ENCODE data around the gene DCHS2.

Gene DCHS2

DNA sequence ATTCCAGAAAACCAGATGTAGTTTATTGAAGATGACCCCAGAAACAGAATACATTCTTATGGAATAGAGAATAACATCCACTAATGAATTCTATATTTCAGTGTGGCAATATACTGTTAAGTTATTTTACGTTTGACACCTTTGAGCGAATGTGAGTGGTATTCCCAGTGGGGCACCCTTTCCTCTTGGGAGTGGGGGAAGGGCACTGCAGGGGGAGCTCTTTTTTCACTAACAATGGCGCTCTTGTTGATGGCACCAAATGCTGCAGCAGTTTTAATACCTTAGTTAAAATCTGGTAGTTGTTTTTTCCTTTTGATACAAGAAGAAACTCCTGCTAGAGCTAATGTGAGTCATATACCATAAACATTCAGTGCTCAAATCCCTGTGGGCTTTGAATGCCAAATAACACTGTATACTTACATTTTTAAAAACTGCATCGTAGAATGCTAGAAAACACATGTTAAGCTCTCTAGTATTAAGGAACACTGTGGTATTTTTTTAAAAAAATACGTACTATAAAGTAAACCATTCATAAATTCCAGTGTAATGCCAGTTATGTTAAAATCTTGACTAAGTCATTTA, 178.5 kb downstream of the DCHS2 start:
- H3K4me3 ChIP-seq (replicated peaks in 1 of 2; ENCODE audit: low read depth in 2 of 2, low read length in 2 of 2): no peak overlapping the region
- peak in 1 of 2 donors; percentile 58 for DNase-seq (ENCODE audit: low read depth in 2 of 2)
- TF ChIP-seq, protein P1, sequence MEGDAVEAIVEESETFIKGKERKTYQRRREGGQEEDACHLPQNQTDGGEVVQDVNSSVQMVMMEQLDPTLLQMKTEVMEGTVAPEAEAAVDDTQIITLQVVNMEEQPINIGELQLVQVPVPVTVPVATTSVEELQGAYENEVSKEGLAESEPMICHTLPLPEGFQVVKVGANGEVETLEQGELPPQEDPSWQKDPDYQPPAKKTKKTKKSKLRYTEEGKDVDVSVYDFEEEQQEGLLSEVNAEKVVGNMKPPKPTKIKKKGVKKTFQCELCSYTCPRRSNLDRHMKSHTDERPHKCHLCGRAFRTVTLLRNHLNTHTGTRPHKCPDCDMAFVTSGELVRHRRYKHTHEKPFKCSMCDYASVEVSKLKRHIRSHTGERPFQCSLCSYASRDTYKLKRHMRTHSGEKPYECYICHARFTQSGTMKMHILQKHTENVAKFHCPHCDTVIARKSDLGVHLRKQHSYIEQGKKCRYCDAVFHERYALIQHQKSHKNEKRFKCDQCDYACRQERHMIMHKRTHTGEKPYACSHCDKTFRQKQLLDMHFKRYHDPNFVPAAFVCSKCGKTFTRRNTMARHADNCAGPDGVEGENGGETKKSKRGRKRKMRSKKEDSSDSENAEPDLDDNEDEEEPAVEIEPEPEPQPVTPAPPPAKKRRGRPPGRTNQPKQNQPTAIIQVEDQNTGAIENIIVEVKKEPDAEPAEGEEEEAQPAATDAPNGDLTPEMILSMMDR (IDR thresholded peaks at IDR 0.05; ENCODE audit: low read depth, low read length): no peak

DNA sequence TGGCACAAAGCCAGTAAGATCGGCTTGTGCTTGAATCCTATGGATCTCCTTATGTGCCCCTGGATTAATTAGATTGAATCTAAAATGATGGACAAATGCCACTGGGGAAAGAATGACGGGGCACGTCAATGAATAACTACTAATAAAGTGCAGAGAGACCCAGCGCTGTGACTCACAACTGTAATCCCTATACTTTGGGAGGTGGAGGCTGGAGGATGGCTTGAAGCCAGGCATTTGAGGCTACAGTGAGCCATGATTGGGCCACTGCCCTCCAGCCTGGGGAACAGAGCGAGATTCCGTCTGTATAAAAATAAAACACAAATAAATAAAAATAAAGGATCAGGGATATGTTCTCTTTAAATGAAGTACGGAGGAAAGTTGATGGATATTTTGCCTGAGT, 179.4 kb downstream of the DCHS2 start:
- no peak overlapping the region for H3K4me3 ChIP-seq (replicated peaks in 1 of 2; ENCODE audit: low read depth in 2 of 2, low read length in 2 of 2)
- TF ChIP-seq, protein P1 (IDR thresholded peaks at IDR 0.05; ENCODE audit: low read depth, low read length): no peak
- DNase-seq (ENCODE audit: low read depth in 2 of 2): no peak

DNA sequence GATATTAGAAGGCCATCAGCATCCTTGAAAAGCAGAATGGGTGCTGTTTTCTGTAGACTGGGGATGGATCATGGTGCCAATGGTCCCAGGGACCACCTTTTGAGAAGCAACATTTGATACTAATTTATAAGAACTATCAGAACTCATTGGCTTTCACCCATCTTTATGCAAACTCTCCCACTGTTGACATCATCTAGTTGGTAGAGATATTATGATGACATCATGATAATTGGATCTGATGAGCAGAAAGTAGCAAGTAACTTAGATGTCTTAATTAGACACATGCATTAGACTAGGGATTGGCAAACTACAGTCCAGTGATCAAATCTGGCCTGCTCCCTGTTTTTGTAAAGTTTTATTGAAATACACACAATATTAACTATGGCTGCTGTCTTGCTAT, 181.0 kb downstream of the DCHS2 start:
- TF ChIP-seq, protein P1 (IDR thresholded peaks at IDR 0.05; ENCODE audit: low read depth, low read length): no peak
- H3K4me3 ChIP-seq (replicated peaks in 1 of 2; ENCODE audit: low read depth in 2 of 2, low read length in 2 of 2): no peak overlapping the region
- DNase-seq (ENCODE audit: low read depth in 2 of 2): no peak

DNA sequence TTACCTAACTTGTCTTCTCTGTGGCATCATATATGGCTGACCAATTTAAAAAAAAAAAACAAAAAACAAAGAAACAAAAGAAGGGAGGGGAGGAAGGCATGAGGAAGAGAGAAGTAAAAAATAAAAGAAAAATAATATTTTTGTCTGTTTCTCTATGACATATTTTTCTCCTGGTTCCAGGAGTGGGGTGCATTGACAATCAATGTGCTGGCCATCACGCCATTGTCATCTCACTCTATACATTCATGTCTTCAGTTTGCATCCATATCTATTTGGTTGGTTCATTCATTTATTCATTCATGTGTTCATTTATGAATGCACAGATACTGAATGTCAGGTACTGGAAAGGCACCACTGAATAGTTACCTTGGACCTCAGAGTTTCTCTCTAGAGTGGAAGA, 183.4 kb downstream of the DCHS2 start:
- TF ChIP-seq, protein P1 (IDR thresholded peaks at IDR 0.05; ENCODE audit: low read depth, low read length): no peak

DNA sequence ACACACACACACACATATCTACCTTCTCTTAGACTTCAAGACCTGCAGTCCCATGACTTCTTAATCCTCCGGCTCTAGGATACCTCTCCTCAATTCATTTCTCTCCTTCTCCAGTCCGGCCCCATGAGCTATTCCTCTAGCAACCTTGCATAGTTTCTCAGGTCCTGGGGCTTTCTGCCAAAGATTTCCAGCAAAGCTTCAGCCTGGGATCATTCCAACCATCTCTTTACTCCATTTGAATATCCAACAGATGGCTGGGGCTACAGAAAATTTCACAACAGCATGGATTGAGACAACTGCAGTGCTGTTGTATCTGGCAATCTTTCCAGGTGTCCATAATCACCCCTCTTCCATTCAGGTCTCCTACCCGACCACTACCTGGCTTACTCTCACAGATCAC, 184.1 kb downstream of the DCHS2 start:
- TF ChIP-seq, protein P1 (IDR thresholded peaks at IDR 0.05; ENCODE audit: low read depth, low read length): no peak
- DNase-seq (ENCODE audit: low read depth in 2 of 2): no peak
- H3K4me3 ChIP-seq (replicated peaks in 1 of 2; ENCODE audit: low read depth in 2 of 2, low read length in 2 of 2): no peak overlapping the region

More for the DNA sequence above, 183.4 kb downstream of the DCHS2 start:
- H3K4me3 ChIP-seq (replicated peaks in 1 of 2; ENCODE audit: low read depth in 2 of 2, low read length in 2 of 2): no peak overlapping the region
- no peak for DNase-seq (ENCODE audit: low read depth in 2 of 2)

DNA sequence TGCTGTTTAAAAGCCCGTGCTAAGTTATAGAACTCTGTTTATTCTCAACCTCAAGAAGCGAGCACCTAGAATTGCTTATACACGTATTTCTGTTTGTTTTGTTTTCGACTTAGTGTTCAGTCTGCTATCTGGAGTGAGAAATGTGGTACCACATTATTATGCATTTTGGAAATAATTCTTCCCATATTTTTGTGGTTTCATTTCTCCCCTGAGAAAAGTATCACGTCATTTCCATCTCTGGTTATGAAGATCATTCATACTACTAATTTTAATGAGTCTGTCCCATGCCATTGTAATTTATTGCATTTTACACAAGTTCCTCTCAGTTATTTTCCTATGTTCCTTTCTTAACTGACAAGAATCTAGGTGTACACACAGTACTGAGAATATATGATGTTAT, 186.0 kb downstream of the DCHS2 start:
- peak in 1 of 2 donors; percentile 16 for DNase-seq (ENCODE audit: low read depth in 2 of 2)
- TF ChIP-seq, protein P1 (IDR thresholded peaks at IDR 0.05; ENCODE audit: low read depth, low read length): no peak
- H3K4me3 ChIP-seq (replicated peaks in 1 of 2; ENCODE audit: low read depth in 2 of 2, low read length in 2 of 2): no peak overlapping the region

DNA sequence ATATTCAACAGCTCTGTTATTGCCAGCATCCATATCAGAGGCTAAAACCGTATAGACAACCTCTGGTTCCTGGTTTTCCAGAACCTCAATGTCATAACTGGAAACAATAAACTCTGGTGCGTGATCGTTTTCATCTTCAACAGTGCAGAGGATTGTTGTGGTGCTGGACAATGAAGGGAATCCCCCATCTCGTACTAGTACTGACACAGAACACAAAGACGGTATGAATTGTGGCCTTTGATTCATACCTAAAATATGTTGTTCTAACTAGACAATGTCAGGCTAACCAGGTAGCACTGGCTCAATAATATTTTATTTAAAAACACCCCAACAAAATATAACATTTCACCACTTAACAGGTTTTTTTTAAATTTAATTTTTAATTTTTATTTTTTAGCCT, 186.9 kb downstream of the DCHS2 start:
- DNase-seq (ENCODE audit: low read depth in 2 of 2): no peak
- TF ChIP-seq, protein P1 (IDR thresholded peaks at IDR 0.05; ENCODE audit: low read depth, low read length): no peak
- no peak overlapping the region for H3K4me3 ChIP-seq (replicated peaks in 1 of 2; ENCODE audit: low read depth in 2 of 2, low read length in 2 of 2)
